ENCODE data around the gene TANC1.

TANC1 gene

GRCh38 chr2:159012142-159012541 lies 43.7 kb downstream of the TANC1 start:
- peaks cover 6% of the 10 kb centered on the region for H3K4me1 ChIP-seq (ENCODE audit: control insufficient read depth, low read depth, low read length)
- no peak overlapping the region for H3K9ac ChIP-seq (ENCODE audit: low read length)
- no peaks in the 10 kb centered on the region for H3K27me3 ChIP-seq (ENCODE audit: control insufficient read depth, insufficient read depth, low read length)
- peaks cover 8% of the 10 kb centered on the region for H3K9me3 ChIP-seq (ENCODE audit: control insufficient read depth, low read depth, low read length)
- no peak overlapping the region for H3K4me3 ChIP-seq (ENCODE audit: low read length)
- no peaks in the 10 kb centered on the region for H3K36me3 ChIP-seq (ENCODE audit: control insufficient read depth, low read depth, low read length)
- no peak overlapping the region for H3K27ac ChIP-seq (ENCODE audit: low read length)

GRCh38 chr2:159013103-159013502 lies 44.7 kb downstream of the TANC1 start:
- peaks cover 6% of the 10 kb centered on the region for H3K4me1 ChIP-seq (ENCODE audit: control insufficient read depth, low read depth, low read length)
- no peak overlapping the region for H3K4me3 ChIP-seq (ENCODE audit: low read length)
- H3K9ac ChIP-seq (ENCODE audit: low read length) = no peak overlapping the region
- no peaks in the 10 kb centered on the region for H3K27me3 ChIP-seq (ENCODE audit: control insufficient read depth, insufficient read depth, low read length)
- peaks cover 8% of the 10 kb centered on the region for H3K9me3 ChIP-seq (ENCODE audit: control insufficient read depth, low read depth, low read length)
- H3K27ac ChIP-seq (ENCODE audit: low read length) = no peak overlapping the region
- no peaks in the 10 kb centered on the region for H3K36me3 ChIP-seq (ENCODE audit: control insufficient read depth, low read depth, low read length)

DNA sequence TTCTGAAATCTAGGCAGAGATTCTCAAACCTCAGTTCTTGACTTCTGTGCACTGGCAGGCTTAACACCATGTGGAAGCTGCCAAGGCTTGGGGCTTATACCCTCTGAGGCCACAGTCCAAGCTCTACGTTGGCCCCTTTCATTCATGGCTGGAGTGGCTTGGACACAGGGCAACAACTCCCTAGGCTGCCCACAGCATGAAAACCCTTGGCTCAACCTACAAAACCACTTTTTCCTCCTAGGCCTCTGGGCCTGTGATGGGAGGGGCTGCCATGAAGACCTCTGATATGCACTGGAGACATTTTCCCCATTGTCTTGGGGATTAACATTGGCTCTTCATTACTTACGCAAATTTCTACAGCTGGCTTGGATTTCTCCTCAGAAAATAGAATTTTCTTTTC lies 46.7 kb downstream of the TANC1 start:
- peaks cover 8% of the 10 kb centered on the region for H3K9me3 ChIP-seq (ENCODE audit: control insufficient read depth, low read depth, low read length)
- H3K4me3 ChIP-seq (ENCODE audit: low read length) = no peak overlapping the region
- no peak overlapping the region for H3K27ac ChIP-seq (ENCODE audit: low read length)
- H3K4me1 ChIP-seq (ENCODE audit: control insufficient read depth, low read depth, low read length) = peaks cover 4% of the 10 kb centered on the region
- H3K36me3 ChIP-seq (ENCODE audit: control insufficient read depth, low read depth, low read length) = no peaks in the 10 kb centered on the region
- H3K9ac ChIP-seq (ENCODE audit: low read length) = no peak overlapping the region
- H3K27me3 ChIP-seq (ENCODE audit: control insufficient read depth, insufficient read depth, low read length) = no peaks in the 10 kb centered on the region

- no peak overlapping the region for H3K9ac ChIP-seq (ENCODE audit: low read length)
- H3K4me3 ChIP-seq (ENCODE audit: low read length) = no peak overlapping the region
- H3K4me1 ChIP-seq (ENCODE audit: control insufficient read depth, low read depth, low read length) = no peaks in the 10 kb centered on the region
- H3K36me3 ChIP-seq (ENCODE audit: control insufficient read depth, low read depth, low read length) = no peaks in the 10 kb centered on the region
- H3K27ac ChIP-seq (ENCODE audit: low read length) = no peak overlapping the region
- H3K27me3 ChIP-seq (ENCODE audit: control insufficient read depth, insufficient read depth, low read length) = no peaks in the 10 kb centered on the region
- peaks cover 8% of the 10 kb centered on the region for H3K9me3 ChIP-seq (ENCODE audit: control insufficient read depth, low read depth, low read length)
Observed at GRCh38 chr2:159015823-159016222, 47.4 kb downstream of the TANC1 start.

GRCh38 chr2:159017837-159018236 lies 49.4 kb downstream of the TANC1 start:
- no peaks in the 10 kb centered on the region for H3K36me3 ChIP-seq (ENCODE audit: control insufficient read depth, low read depth, low read length)
- no peak overlapping the region for H3K4me3 ChIP-seq (ENCODE audit: low read length)
- H3K9ac ChIP-seq (ENCODE audit: low read length) = no peak overlapping the region
- H3K27me3 ChIP-seq (ENCODE audit: control insufficient read depth, insufficient read depth, low read length) = no peaks in the 10 kb centered on the region
- no peaks in the 10 kb centered on the region for H3K4me1 ChIP-seq (ENCODE audit: control insufficient read depth, low read depth, low read length)
- H3K27ac ChIP-seq (ENCODE audit: low read length) = no peak overlapping the region
- H3K9me3 ChIP-seq (ENCODE audit: control insufficient read depth, low read depth, low read length) = peaks cover 8% of the 10 kb centered on the region

GRCh38 chr2:159019021-159019420 lies 50.6 kb downstream of the TANC1 start:
- Histone ChIP-seq H3K4me1 (ENCODE audit: control insufficient read depth, low read depth, low read length) (no peaks in the 10 kb centered on the region), H3K27me3 (ENCODE audit: control insufficient read depth, insufficient read depth, low read length) (no peaks in the 10 kb centered on the region), H3K36me3 (ENCODE audit: control insufficient read depth, low read depth, low read length) (no peaks in the 10 kb centered on the region), H3K27ac (ENCODE audit: low read length) (no peak overlapping the region), H3K9ac (ENCODE audit: low read length) (no peak overlapping the region), H3K4me3 (ENCODE audit: low read length) (no peak overlapping the region), H3K9me3 (ENCODE audit: control insufficient read depth, low read depth, low read length) (peaks cover 8% of the 10 kb centered on the region)

GRCh38 chr2:159022019-159022418 lies 53.6 kb downstream of the TANC1 start:
- no peaks in the 10 kb centered on the region for H3K27me3 ChIP-seq (ENCODE audit: control insufficient read depth, insufficient read depth, low read length)
- no peaks in the 10 kb centered on the region for H3K9me3 ChIP-seq (ENCODE audit: control insufficient read depth, low read depth, low read length)
- no peaks in the 10 kb centered on the region for H3K4me1 ChIP-seq (ENCODE audit: control insufficient read depth, low read depth, low read length)
- no peaks in the 10 kb centered on the region for H3K36me3 ChIP-seq (ENCODE audit: control insufficient read depth, low read depth, low read length)
- no peak overlapping the region for H3K4me3 ChIP-seq (ENCODE audit: low read length)
- H3K27ac ChIP-seq (ENCODE audit: low read length) = no peak overlapping the region
- H3K9ac ChIP-seq (ENCODE audit: low read length) = no peak overlapping the region

GRCh38 chr2:159026170-159026569 lies 57.7 kb downstream of the TANC1 start:
- no peaks in the 10 kb centered on the region for H3K9me3 ChIP-seq (ENCODE audit: control insufficient read depth, low read depth, low read length)
- H3K36me3 ChIP-seq (ENCODE audit: control insufficient read depth, low read depth, low read length) = no peaks in the 10 kb centered on the region
- peaks cover 7% of the 10 kb centered on the region for H3K4me1 ChIP-seq (ENCODE audit: control insufficient read depth, low read depth, low read length)

DNA sequence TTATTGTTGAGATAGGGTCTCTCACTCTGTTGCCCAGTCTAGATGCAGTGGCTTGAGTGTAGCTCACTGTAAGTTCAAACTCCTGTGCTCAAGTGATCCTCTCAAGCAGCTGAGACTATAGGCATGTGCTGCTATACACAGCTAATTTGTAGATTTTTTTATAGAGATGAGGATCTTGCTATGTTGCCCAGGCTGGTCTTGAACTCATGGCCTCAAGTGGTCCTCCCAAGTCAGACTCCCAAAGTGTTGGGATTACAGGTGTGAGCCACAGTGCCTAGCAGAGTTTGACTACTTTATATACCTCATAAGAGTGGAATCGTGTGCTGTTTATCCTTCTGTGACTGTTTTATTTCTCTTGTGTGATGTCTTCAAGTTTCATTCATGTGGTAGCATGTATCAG lies 60.3 kb downstream of the TANC1 start:
- Histone ChIP-seq H3K4me1 (ENCODE audit: control insufficient read depth, low read depth, low read length) (peaks cover 14% of the 10 kb centered on the region), H3K9me3 (ENCODE audit: control insufficient read depth, low read depth, low read length) (no peaks in the 10 kb centered on the region), H3K27ac (ENCODE audit: low read length) (no peak overlapping the region), H3K4me3 (ENCODE audit: low read length) (no peak overlapping the region), H3K36me3 (ENCODE audit: control insufficient read depth, low read depth, low read length) (no peaks in the 10 kb centered on the region), H3K9ac (ENCODE audit: low read length) (no peak overlapping the region), H3K27me3 (ENCODE audit: control insufficient read depth, insufficient read depth, low read length) (no peaks in the 10 kb centered on the region)

More at GRCh38 chr2:159026170-159026569, 57.7 kb downstream of the TANC1 start:
- H3K9ac ChIP-seq (ENCODE audit: low read length) = no peak overlapping the region
- H3K4me3 ChIP-seq (ENCODE audit: low read length) = no peak overlapping the region
- no peaks in the 10 kb centered on the region for H3K27me3 ChIP-seq (ENCODE audit: control insufficient read depth, insufficient read depth, low read length)
- H3K27ac ChIP-seq (ENCODE audit: low read length) = no peak overlapping the region

DNA sequence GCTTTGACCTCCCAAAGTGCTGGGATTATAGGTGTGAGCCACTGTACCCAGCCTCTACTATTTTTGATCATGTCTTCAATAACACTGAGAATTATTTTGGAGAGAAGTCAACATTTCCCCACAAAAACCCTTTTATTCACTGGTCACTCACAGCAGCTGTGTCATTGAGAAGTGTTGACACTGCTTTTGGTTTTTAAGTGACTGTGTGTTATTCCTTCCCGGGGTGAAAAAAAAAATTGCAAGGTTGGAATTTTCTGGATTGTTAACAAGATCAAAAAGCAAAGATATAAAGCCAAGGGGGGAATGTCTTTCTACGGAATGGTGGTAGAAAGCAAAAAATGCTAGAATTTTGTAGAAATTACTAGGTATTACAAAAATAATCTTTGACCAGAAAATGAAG lies 61.5 kb downstream of the TANC1 start:
- H3K36me3 ChIP-seq (ENCODE audit: control insufficient read depth, low read depth, low read length) = no peaks in the 10 kb centered on the region
- H3K9me3 ChIP-seq (ENCODE audit: control insufficient read depth, low read depth, low read length) = no peaks in the 10 kb centered on the region
- no peak overlapping the region for H3K4me3 ChIP-seq (ENCODE audit: low read length)
- H3K27me3 ChIP-seq (ENCODE audit: control insufficient read depth, insufficient read depth, low read length) = no peaks in the 10 kb centered on the region
- peaks cover 14% of the 10 kb centered on the region for H3K4me1 ChIP-seq (ENCODE audit: control insufficient read depth, low read depth, low read length)
- no peak overlapping the region for H3K9ac ChIP-seq (ENCODE audit: low read length)
- no peak overlapping the region for H3K27ac ChIP-seq (ENCODE audit: low read length)

GRCh38 chr2:159030674-159031380 lies 62.4 kb downstream of the TANC1 start:
- Histone ChIP-seq H3K36me3 (ENCODE audit: control insufficient read depth, low read depth, low read length) (no peaks in the 10 kb centered on the region), H3K4me3 (ENCODE audit: low read length) (no peak overlapping the region), H3K27ac (ENCODE audit: low read length) (no peak overlapping the region), H3K9me3 (ENCODE audit: control insufficient read depth, low read depth, low read length) (no peaks in the 10 kb centered on the region), H3K27me3 (ENCODE audit: control insufficient read depth, insufficient read depth, low read length) (no peaks in the 10 kb centered on the region), H3K4me1 (ENCODE audit: control insufficient read depth, low read depth, low read length) (peaks cover 14% of the 10 kb centered on the region), H3K9ac (ENCODE audit: low read length) (no peak overlapping the region)

DNA sequence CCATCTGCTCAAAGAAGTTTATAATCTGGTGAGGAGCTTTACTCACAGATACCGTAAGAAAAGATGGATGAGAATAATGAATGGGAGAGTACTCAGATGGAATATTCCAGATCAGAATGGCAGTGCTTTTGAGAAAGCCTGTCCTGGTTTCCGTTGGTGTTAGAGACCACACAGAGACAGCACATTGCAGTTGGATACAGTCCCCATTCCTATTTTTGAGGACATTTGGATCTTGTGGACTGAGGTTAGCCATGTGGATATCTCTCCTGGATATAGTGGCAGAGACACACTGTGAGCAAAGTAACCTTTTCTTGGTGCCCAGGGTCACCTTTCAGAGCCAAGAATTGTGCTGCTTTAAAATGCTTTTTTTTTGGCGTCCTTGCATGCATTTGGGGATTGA lies 63.7 kb downstream of the TANC1 start:
- Histone ChIP-seq H3K4me3 (ENCODE audit: low read length) (no peak overlapping the region), H3K27ac (ENCODE audit: low read length) (no peak overlapping the region), H3K4me1 (ENCODE audit: control insufficient read depth, low read depth, low read length) (peaks cover 14% of the 10 kb centered on the region), H3K9me3 (ENCODE audit: control insufficient read depth, low read depth, low read length) (no peaks in the 10 kb centered on the region), H3K9ac (ENCODE audit: low read length) (no peak overlapping the region), H3K36me3 (ENCODE audit: control insufficient read depth, low read depth, low read length) (no peaks in the 10 kb centered on the region), H3K27me3 (ENCODE audit: control insufficient read depth, insufficient read depth, low read length) (no peaks in the 10 kb centered on the region)

Measured in iPS-18a (cell line).